GM19397 (cell line): Measurements from ENCODE around the gene OPHN1.

Experiments
- ATAC-seq: cut with Tn5 transposase; IDR thresholded peaks from one replicate; pipeline ENCODE4 v1.9.1; 2021; ENCODE audit warnings: mild to moderate bottlenecking, moderate library complexity; ENCODE audit not compliant: unreplicated experiment

Gene OPHN1

GRCh38 chrX:68256990-68257389 lies 176.3 kb downstream of the OPHN1 start:
- no peak for ATAC-seq

GRCh38 chrX:68254738-68255645 lies 178.3 kb downstream of the OPHN1 start:
- no peak for ATAC-seq

GRCh38 chrX:68252664-68253063 lies 180.6 kb downstream of the OPHN1 start:
- ATAC-seq: no peak

GRCh38 chrX:68249903-68250302 lies 183.4 kb downstream of the OPHN1 start:
- ATAC-seq: no peak

GRCh38 chrX:68249401-68249831 lies 183.9 kb downstream of the OPHN1 start:
- no peak for ATAC-seq

- ATAC-seq: no peak
These were observed 194.7 kb downstream of the OPHN1 start for GRCh38 chrX:68238568-68238967.

GRCh38 chrX:68234171-68234910 lies 199.0 kb downstream of the OPHN1 start:
- no peak for ATAC-seq

- no peak for ATAC-seq
These were observed 201.1 kb downstream of the OPHN1 start for GRCh38 chrX:68232206-68232605.

- no peak for ATAC-seq
These were observed 224.3 kb downstream of the OPHN1 start for GRCh38 chrX:68209008-68209407.

- no peak for ATAC-seq
These were observed 228.7 kb downstream of the OPHN1 start for GRCh38 chrX:68204521-68205038.

- ATAC-seq: no peak
These were observed 229.6 kb downstream of the OPHN1 start for GRCh38 chrX:68203646-68204045.

GRCh38 chrX:68203211-68203610 lies 230.1 kb downstream of the OPHN1 start:
- no peak for ATAC-seq

GRCh38 chrX:68199062-68199848 lies 234.0 kb downstream of the OPHN1 start:
- no peak for ATAC-seq

- no peak for ATAC-seq
These were observed 236.1 kb downstream of the OPHN1 start for GRCh38 chrX:68196939-68197791.

- ATAC-seq: no peak
These were observed 237.7 kb downstream of the OPHN1 start for GRCh38 chrX:68195561-68195960.

GRCh38 chrX:68193786-68194185 lies 239.5 kb downstream of the OPHN1 start:
- ATAC-seq: no peak

GRCh38 chrX:68193234-68193633 lies 240.1 kb downstream of the OPHN1 start:
- no peak for ATAC-seq

- ATAC-seq: no peak
These were observed 242.5 kb downstream of the OPHN1 start for GRCh38 chrX:68190799-68191198.

GRCh38 chrX:68186552-68187262 lies 246.6 kb downstream of the OPHN1 start:
- no peak for ATAC-seq
